RPMI7951 (cell line): ENCODE data around the gene EEF2KMT. TPM values are rescaled to one million over a fixed set of nuclear protein-coding genes. Genes with fewer than 3 reads are reported as not detected.
"Not testable (repeated sequence)": the region's sequence is repeated elsewhere in the genome, so short reads cannot be mapped to it uniquely, and the experiment has no call there.

Experiments used
- DNase-seq: peaks from one replicate; pipeline ENCODE4 v3.0.0-alpha.2; 2012; ENCODE audit warnings: low read depth
- total RNA-seq: library from RNA; depleted of rRNA; stranded (reverse); fragments of >200 nt; shearing (Covaris generic); gene quantifications from 2 replicates; pipeline ENCODE4 v1.2.3, GENCODE V29; 2014; rRNA removed

Gene EEF2KMT
- 7.4 and 10.7 TPM in 2 replicates for total RNA-seq

- DNase-seq: peak; percentile 98
Measured at GRCh38 chr16:5097470-5098220, at the start of gene EEF2KMT. Gene EEF2KMT, minus strand, starts transcription at chr16:5097795. Its CDS starts 56 bp downstream, at chr16:5097739.

- DNase-seq: not testable (repeated sequence)
Measured at GRCh38 chr16:5144621-5144956, 47.0 kb upstream of the EEF2KMT start.

GRCh38 chr16:5143761-5144620, 46.4 kb upstream of the EEF2KMT start:
- DNase-seq: no peak

GRCh38 chr16:5140151-5140550, 42.6 kb upstream of the EEF2KMT start:
- DNase-seq: not testable (repeated sequence)

- DNase-seq: not testable (repeated sequence)
Measured at GRCh38 chr16:5134739-5135452, 37.3 kb upstream of the EEF2KMT start.

- not testable (repeated sequence) for DNase-seq
Measured at GRCh38 chr16:5132915-5133600, 35.5 kb upstream of the EEF2KMT start.

- not testable (repeated sequence) for DNase-seq
Measured at GRCh38 chr16:5131467-5132004, 33.9 kb upstream of the EEF2KMT start.

GRCh38 chr16:5117300-5118087, 19.9 kb upstream of the EEF2KMT start:
- peak; percentile 57 for DNase-seq

GRCh38 chr16:5116780-5117295, 19.2 kb upstream of the EEF2KMT start:
- DNase-seq: not testable (repeated sequence)

GRCh38 chr16:5110933-5111332, 13.3 kb upstream of the EEF2KMT start:
- DNase-seq: not testable (repeated sequence)

- no peak for DNase-seq
Measured at GRCh38 chr16:5108505-5109158, 11.0 kb upstream of the EEF2KMT start.

GRCh38 chr16:5105039-5105438, 7.4 kb upstream of the EEF2KMT start:
- DNase-seq: not testable (repeated sequence)

- not testable (repeated sequence) for DNase-seq
Measured at GRCh38 chr16:5103296-5104032, 5.9 kb upstream of the EEF2KMT start.

- DNase-seq: not testable (repeated sequence)
Measured at GRCh38 chr16:5099174-5099573, 1.6 kb upstream of the EEF2KMT start.

- DNase-seq: peak; percentile 54
Measured at GRCh38 chr16:5098221-5099159, 895 bp upstream of the EEF2KMT start.

- peak; percentile 8 for DNase-seq
Measured at GRCh38 chr16:5097061-5097469, 530 bp downstream of the EEF2KMT start.

- not testable (repeated sequence) for DNase-seq
Measured at GRCh38 chr16:5096437-5097060, 1.0 kb downstream of the EEF2KMT start.
